SK-N-SH (cell line): Measurements from ENCODE around the gene CCDC138.

Experiments used
- CTCF ChIP-seq: fragments of 200-600 bp; sonication (generic); IDR thresholded peaks from 2 replicates; pipeline ENCODE4 v1.6.1; 2017; ENCODE audit warnings: antibody characterized with exemption, mild to moderate bottlenecking, moderate library complexity
- EZH2phosphoT487 ChIP-seq: fragments of 200-600 bp; sonication (generic); IDR thresholded peaks from 2 replicates; pipeline ENCODE4 v1.6.1; 2017; ENCODE audit warnings: low read depth, mixed run types, mild to moderate bottlenecking, antibody characterized with exemption, moderate library complexity, borderline replicate concordance
- GABPA ChIP-seq: IDR thresholded peaks from 2 replicates; pipeline ENCODE4 v1.4.0; 2012; ENCODE audit warnings: low read depth, mild to moderate bottlenecking
- IRF3 ChIP-seq: fragments of 150-350 bp; IDR thresholded peaks from 2 replicates; pipeline ENCODE4 v1.6.1; 2016; ENCODE audit warnings: mild to moderate bottlenecking, low read depth, low read length
- POLR2AphosphoS5 ChIP-seq: IDR thresholded peaks from 2 replicates; pipeline ENCODE4 v1.6.1; 2012; ENCODE audit warnings: low read depth, low read length

- no peak for TF ChIP-seq CTCF
- no peak for TF ChIP-seq POLR2AphosphoS5
- TF ChIP-seq EZH2phosphoT487: no peak
- TF ChIP-seq IRF3: no peak
- no peak for TF ChIP-seq GABPA
Measured at GRCh38 chr2:108837198-108837597, 50.6 kb downstream of the CCDC138 start.
